DMS114 treated with DMSO at 0.1 percent for 48 hours (cell line): Measurements from ENCODE around the gene PLPP4.

Experiments used
- DNase-seq: peaks from one replicate; lab custom pipeline; 2025; ENCODE audit not compliant: unreplicated experiment; lab: John Stamatoyannopoulos, UW

Gene PLPP4

GRCh38 chr10:120515741-120516140, 58.7 kb downstream of the PLPP4 start:
- no peak for DNase-seq

- no peak for DNase-seq
Measured at GRCh38 chr10:120516426-120516825, 59.4 kb downstream of the PLPP4 start.

DNA sequence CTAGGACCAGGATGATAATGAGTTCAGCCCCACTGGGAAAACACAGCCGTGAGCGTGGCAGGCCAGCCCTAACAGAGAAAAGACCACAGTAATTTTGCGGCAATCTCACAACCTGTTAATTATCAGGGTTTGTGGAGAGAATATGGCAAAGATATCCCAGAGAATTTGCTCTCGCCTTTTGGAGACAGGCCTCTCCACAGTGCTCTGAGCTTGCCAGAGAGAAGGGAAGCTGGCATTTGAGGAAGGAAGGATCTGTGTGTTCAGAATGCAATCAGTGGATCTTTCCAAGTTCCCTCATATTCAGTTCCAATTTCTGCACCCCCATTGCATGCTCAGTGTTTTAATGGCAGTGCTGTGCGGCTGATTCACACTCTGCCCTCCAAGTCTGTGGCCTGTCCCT, 60.2 kb downstream of the PLPP4 start:
- no peak for DNase-seq

DNA sequence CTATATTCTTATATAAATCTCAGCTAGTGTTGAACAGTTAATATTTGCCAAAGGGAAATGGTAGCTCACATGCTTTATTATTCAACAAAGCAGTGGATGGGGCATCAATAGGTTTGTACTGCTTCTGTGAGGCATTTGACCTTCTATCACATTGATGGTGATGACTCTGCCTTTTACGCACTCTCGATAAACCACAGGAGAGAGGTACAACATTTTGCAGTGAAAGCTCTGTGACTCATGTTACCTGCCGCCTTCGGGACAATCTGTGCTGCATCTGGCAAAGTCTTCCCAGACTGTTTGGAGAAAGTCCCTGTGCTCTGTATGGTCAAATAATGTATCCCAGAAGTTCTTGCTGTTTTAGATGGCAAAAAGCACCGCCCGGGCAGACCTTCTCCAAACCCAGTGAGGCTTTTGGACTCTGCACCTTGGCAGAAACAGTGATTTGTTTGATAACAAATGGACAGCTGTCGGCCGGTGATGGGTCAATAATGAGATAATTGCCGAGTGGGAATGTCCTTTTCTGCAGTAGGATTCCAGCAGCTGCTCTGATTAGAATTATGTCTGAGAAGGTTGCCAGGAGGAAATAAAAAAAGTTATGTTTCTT, 61.0 kb downstream of the PLPP4 start:
- DNase-seq = no peak

- no peak for DNase-seq
Measured at GRCh38 chr10:120521880-120522279, 64.9 kb downstream of the PLPP4 start.

- DNase-seq = no peak
Measured at GRCh38 chr10:120527691-120528090, 70.7 kb downstream of the PLPP4 start.

GRCh38 chr10:120530699-120531098, 73.7 kb downstream of the PLPP4 start:
- no peak for DNase-seq

DNA sequence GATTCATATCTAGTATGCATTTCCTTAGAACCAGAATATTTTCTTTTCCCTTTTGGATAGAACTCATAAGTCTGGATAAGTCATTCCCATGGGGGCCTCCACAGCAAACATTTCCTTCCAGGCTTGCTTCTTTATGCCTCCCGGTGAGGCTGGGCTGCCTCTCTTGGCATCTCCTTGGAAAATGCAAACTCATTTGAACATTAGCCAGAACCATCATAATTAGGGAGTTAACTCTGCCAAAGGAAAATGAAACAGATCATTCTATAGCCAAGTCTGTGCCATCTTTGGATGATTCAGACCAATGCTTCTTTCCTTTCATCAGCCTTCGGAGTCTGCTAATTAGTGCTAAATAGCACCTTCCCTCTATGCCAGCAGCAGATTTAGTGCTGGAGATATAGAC, 81.1 kb downstream of the PLPP4 start:
- DNase-seq = no peak

- no peak for DNase-seq
Measured at GRCh38 chr10:120539076-120539475, 82.0 kb downstream of the PLPP4 start.

GRCh38 chr10:120540486-120540885, 83.5 kb downstream of the PLPP4 start:
- DNase-seq = no peak

GRCh38 chr10:120541984-120542383, 85.0 kb downstream of the PLPP4 start:
- DNase-seq = no peak

DNA sequence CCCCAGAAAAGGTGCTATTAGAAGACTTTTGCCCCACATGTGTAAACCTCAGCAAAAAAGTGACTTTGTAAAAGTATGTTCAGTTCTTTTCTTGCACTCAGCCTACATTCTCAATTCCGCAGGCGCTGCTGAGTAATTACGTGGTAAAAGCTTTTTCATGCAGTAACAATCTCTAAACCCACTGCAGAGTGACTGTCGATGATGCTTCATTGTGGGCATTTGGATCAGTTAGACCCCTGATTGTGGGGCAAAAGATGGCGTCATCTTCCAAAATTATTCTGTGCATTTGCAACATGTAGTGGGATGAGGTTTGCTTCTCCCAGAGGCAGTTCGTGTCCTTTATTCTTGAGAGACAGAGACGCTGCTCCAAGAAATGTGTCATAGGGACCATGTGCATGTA, 85.6 kb downstream of the PLPP4 start:
- DNase-seq = no peak

GRCh38 chr10:120543291-120543690, 86.3 kb downstream of the PLPP4 start:
- DNase-seq = no peak

DNA sequence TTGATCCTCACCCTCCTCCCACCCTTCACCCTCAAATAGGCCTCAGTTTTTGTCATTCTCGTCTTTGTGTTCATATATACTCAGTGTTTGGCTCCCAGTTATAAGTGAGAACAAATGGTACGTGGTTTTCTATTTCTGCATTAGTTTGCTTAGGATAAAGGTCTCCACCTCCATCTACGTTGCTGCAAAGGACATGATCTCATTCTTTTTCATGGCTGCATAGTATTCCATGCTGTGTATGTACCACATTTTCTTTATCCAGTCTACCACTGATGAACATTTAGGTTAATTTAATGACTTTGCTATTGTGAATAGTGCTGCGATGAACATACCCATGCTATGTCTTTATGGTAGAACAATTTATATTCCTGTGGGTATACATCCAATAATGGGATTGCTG, 91.2 kb downstream of the PLPP4 start:
- DNase-seq = no peak

- DNase-seq = no peak
Measured at GRCh38 chr10:120552262-120552661, 95.2 kb downstream of the PLPP4 start.

GRCh38 chr10:120553911-120554310, 96.9 kb downstream of the PLPP4 start:
- DNase-seq = no peak

GRCh38 chr10:120555436-120555835, 98.4 kb downstream of the PLPP4 start:
- no peak for DNase-seq

GRCh38 chr10:120555842-120556532, 99.0 kb downstream of the PLPP4 start:
- DNase-seq = no peak

- no peak for DNase-seq
Measured at GRCh38 chr10:120557311-120557710, 100.3 kb downstream of the PLPP4 start.

- DNase-seq = no peak
Measured at GRCh38 chr10:120559800-120560199, 102.8 kb downstream of the PLPP4 start.

GRCh38 chr10:120562956-120563355, 105.9 kb downstream of the PLPP4 start:
- DNase-seq = no peak

DNA sequence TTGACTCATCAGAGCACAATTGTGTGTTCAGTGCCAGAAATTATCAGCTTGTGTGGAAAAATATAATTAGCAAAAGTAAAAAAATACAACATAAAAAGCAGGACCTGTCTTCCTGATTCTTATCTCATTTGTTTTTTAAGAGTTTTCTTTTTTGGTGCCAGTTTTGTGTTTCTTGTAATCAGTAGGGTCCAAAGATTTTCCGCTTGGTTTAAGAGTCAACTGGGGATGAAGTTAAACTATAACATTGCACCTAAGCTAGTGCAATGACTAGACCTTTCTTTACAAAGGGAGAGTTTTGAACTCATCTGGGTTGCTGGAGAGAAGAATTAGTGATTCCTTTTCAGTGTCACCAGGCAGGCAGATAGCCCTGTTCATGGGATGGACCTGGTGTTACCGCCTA, 113.4 kb downstream of the PLPP4 start:
- no peak for DNase-seq

DNA sequence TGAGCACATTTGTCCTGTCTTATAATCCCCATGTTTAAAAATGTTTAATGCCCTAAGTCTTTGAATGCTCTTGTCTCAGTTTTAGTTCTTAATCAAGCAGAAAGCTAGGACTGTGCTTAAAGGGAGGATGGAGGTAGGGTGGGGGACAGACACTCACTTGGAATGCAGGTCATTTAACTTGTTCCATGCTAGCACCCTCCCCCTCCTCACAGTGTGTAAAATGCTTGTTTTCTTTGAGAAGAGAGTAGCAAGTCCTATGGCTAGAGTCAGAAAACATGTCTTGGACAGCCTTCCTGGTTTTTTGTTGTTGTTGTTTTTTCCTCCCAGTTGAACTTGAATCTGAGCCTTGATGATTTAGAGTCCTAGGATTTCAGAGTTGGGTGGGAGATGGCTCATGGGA, 114.2 kb downstream of the PLPP4 start:
- DNase-seq = no peak
